Measurements from ENCODE around the gene SBK3.

- no peak for TF ChIP-seq POLR2AphosphoS5 (IDR thresholded peaks at IDR 0.05; ENCODE audit: borderline replicate concordance, low read depth, low read length)
- TF ChIP-seq EZH2 (IDR thresholded peaks at IDR 0.05), result no peak
- no peak for TF ChIP-seq FOXP2 (optimal IDR thresholded peaks at IDR 0.05; ENCODE audit: control extremely low read depth, extremely low read length, insufficient read depth)
Measured at GRCh38 chr19:55543567-55543966, 1.8 kb downstream of the SBK3 start.

All from SK-N-MC (cell line).